ENCODE results near the gene MUTYH.
A peak's percentile ranks its signal among the peaks of the same experiment; 100 is the strongest.

MUTYH gene

GRCh38 chr1:45348966-45349677, 8.9 kb upstream of the MUTYH start:
- no peak for DNase-seq (ENCODE audit: low spot score)

DNA sequence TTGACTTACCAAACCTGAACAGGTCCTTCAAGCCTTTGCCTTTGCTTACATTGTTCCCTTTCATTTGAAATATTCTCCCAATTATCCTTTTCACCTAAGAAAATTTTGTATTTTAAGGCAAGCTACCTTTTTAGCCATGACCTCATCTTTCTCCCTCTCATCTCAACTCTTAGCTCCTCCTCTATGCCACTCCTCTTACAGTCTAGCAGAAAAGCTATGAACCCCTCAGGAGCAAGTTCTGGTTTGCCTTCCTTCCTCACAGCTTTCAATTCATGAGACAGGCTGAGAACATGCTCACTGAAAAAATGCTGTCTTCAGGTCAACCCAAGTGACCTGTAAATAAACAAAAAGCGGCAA, 8.3 kb upstream of the MUTYH start:
- no peak for DNase-seq (ENCODE audit: low spot score)

DNA sequence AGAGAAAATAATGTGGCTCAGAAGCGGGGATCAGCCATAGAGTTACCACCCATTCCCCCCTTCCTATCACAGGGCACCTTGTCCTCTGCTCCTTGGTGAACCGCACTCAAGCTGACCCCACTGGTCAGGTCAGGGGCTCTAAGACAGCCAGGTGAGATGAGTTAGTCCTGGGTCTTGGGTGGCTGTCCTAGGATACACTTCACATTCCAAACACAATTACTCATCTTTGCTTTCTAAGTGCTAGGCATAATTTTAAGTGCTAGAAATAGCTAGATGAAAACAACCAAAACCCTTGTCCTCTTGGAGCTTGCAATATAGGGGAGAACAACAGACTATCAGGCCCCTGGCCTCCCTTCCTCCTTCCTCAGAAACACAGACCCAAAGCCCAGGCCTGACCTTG, 7.8 kb upstream of the MUTYH start:
- no peak for DNase-seq (ENCODE audit: low spot score)

GRCh38 chr1:45346473-45346872, 6.2 kb upstream of the MUTYH start:
- no peak for DNase-seq (ENCODE audit: low spot score)

DNA sequence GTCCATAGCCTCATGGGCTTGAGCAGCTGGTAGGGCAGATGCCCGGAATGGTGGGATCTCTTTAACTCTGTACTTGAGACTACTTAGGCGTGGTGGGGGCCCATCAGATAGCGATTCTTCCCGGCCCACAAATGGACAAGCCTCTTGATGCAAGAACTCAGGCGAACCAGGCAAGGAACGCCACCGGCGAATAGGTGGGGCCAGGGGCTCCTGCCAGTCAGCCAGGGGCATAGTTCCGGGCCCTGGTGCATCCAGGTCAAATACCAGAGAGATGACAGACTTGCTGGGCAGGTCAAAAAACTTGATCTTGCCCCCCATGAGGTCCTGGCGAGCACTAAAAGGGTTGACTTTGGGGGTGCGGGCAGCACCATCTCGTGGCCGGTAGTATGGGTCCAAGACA, 4.8 kb upstream of the MUTYH start:
- no peak for DNase-seq (ENCODE audit: low spot score)

- no peak for DNase-seq (ENCODE audit: low spot score)
Observed at GRCh38 chr1:45344499-45344898, 4.3 kb upstream of the MUTYH start.

- no peak for DNase-seq (ENCODE audit: low spot score)
Observed at GRCh38 chr1:45340816-45341466, 701 bp upstream of the MUTYH start.

DNA sequence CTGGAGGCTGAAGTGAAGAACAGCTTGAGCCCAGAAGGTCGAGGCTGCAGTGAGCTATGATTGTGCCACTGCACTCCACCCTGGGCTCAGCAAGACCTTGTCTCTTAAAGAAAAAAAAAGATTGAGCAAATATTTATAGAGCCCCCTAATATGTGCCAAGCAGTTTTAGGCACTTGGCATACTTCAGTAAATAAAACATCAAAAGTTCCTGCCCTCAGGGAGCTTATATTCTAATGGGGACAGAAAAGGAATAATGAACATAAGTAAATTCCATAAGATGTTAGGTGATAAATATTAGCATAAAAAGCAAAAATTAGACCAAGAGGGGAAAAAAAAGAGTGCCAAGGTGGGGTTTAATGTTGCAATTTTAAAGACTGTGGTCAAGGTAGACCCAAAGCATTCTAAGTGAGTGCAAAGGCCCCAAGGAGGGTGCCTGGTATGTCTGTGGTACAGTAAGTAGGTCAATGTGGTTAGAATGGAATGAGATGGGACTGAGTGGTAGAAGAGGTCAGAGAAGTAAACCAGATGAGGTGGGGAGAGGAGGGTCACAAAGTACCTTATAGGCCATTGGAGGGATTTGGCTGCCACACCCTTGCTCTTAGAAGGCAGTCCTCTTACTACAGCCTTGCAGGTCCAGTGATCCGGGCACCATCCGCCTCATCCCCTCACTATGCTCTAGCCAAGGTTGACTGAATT, 2.5 kb downstream of the MUTYH start:
- no peak for DNase-seq (ENCODE audit: low spot score)

DNA sequence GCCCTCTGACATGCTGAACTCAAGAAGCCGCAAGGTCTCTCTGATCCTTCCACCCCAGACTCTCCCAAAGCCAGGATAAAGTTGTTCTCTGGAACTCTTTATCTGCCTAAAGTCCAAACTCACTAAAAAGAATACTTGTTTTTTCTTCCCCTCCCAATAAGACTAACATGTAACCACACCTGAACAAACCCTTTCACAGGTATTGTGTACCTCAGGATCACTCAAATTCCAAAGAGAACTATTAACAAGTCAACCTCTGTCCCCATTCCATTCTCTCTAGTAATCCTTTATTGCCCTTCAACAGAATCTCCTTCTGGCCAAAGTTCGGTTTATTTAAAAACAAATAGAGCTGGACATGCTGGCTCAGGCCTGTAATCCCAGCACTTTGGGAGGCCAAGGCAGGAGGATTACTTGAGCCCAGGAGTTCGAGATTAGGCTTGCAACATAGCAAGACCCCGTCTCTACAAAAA, 4.3 kb downstream of the MUTYH start:
- DNase-seq (ENCODE audit: low spot score), result peak; percentile 68

DNA sequence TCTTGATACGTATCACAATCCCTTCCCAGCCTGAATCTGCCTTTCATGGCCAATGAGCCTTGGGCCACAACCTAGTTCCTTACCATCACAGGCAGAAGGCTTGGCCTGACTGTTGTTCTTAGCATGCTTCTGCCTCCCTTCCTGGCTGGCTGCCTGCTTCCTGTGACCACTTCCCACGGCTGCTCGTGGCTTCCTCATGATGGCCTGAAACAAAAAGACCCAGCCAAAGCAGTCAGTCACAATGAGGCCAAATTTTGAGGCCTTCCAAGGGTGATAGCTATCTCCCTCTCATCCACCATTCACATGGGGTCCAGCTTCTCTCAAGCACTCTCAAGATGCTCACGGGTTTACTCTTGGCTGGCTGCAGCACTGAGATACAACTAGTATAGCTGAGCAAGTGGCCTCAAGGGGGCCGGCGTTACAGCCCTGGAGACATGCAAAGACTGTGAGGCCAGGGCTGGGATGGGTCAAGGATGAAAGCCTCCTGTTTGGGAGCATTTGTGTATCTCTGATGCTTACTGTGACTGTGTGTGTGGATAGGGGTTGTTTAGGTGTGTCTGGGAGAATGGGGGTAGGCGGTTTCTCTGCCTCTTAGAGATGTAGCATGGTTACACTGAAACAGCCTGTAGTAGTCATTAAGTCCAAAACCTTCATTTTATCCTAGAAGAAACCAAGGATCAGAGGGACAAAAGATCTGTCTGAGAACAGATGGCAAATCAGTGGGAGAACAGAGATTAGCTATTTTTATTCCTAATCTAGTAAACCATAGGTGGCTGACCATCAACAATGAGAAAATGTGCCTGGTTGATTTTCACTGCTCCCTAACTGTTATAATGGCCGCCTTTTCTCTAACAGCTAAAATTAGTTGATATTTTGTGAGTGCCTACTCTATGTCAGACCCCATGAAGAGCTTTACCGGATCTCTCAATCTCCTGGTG, 5.7 kb downstream of the MUTYH start:
- no peak for DNase-seq (ENCODE audit: low spot score)

GRCh38 chr1:45332346-45332720, 7.9 kb downstream of the MUTYH start:
- no peak for DNase-seq (ENCODE audit: low spot score)

GRCh38 chr1:45331436-45332345, 8.5 kb downstream of the MUTYH start:
- DNase-seq (ENCODE audit: low spot score), result no peak

GRCh38 chr1:45329445-45329844, 10.8 kb downstream of the MUTYH start:
- DNase-seq (ENCODE audit: low spot score), result no peak

GRCh38 chr1:45328680-45329079, 11.6 kb downstream of the MUTYH start:
- no peak for DNase-seq (ENCODE audit: low spot score)

GRCh38 chr1:45327644-45328515, 12.4 kb downstream of the MUTYH start:
- no peak for DNase-seq (ENCODE audit: low spot score)

GRCh38 chr1:45326627-45327623, 13.3 kb downstream of the MUTYH start, which contains the start of gene HPDL:
TSS of gene HPDL (plus strand) at chr1:45326895. CDS start at chr1:45327149, 254 bp downstream.
- DNase-seq (ENCODE audit: low spot score), result no peak

DNA sequence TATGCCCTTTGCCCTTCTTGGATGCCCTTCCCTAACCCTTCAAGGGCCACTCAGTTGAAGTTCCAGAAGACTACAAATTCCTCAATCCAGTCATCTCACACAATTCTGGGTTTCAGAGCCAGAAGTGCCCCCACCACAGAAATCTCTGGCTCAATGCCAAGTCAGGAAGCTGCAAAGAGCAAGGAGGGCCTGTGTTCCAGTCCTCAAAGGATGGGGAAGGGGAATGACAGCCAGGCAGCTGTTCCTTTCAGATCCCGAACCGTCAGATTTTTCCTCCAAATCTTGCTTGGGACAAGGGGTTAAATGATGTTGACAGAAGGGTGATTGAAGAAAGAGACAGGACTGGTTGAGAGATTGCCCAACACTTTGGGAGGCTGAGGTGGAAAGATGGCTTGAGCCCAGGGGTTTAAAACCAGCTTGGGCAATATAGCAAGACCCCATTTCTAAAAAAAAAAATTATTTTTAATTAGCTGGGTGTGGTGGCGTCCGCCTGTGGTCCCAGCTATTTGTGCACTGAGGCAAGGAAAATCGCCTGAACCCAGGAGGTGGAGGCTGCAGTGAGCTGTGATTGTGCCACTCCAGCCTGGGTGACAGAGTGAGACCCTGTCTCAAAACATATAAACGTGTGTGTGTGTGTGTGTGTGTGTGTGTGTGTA, 14.3 kb downstream of the MUTYH start:
- no peak for DNase-seq (ENCODE audit: low spot score)

GRCh38 chr1:45322486-45323040, 17.7 kb downstream of the MUTYH start:
- DNase-seq (ENCODE audit: low spot score), result no peak
